ENCODE results near the gene HTR4. TPM values are rescaled to one million over a fixed set of nuclear protein-coding genes. Genes with fewer than 3 reads are reported as not detected.

The HTR4 gene
- polyA plus RNA-seq, 1 of the 3 experiments (the other 2 are of a cell fraction), result not detected

DNA sequence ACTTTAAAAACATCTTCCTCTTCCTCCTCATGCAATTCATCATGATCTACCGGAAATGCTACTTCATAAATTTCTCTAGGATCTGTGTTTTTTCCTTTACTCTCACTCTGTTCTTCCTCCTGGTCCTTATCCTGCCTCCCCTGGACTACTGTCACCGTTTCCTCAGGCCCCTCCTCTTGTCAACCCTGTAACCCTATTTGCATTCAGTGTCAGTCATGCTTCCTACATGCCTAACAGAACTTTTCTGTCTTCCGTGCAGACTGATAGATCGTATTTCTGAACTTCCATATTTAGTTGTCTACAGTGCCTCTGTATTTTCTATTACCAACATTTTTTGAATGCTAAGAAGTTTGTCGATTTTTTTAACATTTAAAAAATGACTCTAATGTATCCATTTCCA lies 27.3 kb downstream of the HTR4 start:
- no peaks in the 10 kb centered on the region for H3K9me2 ChIP-seq
- POLR2A ChIA-PET, result no interaction called here
- H4K20me1 ChIP-seq (ENCODE audit: insufficient read depth), result no peaks in the 10 kb centered on the region
- H3K4me1 ChIP-seq (ENCODE audit: control insufficient read depth in 1 of 2, insufficient read depth in 2 of 2, low read depth in 1 of 2, low read length in 1 of 2), result no peaks in the 10 kb centered on the region
- TF ChIP-seq RAD21 (IDR thresholded peaks at IDR 0.05; ENCODE audit: low read length), result no peak
- no peak for TF ChIP-seq FOXM1 (IDR thresholded peaks at IDR 0.05; ENCODE audit: low read depth)
- TF ChIP-seq, protein P1, sequence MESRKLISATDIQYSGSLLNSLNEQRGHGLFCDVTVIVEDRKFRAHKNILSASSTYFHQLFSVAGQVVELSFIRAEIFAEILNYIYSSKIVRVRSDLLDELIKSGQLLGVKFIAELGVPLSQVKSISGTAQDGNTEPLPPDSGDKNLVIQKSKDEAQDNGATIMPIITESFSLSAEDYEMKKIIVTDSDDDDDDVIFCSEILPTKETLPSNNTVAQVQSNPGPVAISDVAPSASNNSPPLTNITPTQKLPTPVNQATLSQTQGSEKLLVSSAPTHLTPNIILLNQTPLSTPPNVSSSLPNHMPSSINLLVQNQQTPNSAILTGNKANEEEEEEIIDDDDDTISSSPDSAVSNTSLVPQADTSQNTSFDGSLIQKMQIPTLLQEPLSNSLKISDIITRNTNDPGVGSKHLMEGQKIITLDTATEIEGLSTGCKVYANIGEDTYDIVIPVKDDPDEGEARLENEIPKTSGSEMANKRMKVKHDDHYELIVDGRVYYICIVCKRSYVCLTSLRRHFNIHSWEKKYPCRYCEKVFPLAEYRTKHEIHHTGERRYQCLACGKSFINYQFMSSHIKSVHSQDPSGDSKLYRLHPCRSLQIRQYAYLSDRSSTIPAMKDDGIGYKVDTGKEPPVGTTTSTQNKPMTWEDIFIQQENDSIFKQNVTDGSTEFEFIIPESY (IDR thresholded peaks at IDR 0.05; ENCODE audit: borderline replicate concordance, low read depth), result no peak
- no peak for TF ChIP-seq ELF1 (IDR thresholded peaks at IDR 0.05)
- no peak for TF ChIP-seq FOXJ3 (CRISPR knock-in tag; IDR thresholded peaks at IDR 0.05)
- TF ChIP-seq, protein P2, sequence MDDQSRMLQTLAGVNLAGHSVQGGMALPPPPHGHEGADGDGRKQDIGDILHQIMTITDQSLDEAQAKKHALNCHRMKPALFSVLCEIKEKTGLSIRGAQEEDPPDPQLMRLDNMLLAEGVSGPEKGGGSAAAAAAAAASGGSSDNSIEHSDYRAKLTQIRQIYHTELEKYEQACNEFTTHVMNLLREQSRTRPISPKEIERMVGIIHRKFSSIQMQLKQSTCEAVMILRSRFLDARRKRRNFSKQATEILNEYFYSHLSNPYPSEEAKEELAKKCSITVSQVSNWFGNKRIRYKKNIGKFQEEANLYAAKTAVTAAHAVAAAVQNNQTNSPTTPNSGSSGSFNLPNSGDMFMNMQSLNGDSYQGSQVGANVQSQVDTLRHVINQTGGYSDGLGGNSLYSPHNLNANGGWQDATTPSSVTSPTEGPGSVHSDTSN (IDR thresholded peaks at IDR 0.05), result no peak
- no peak for TF ChIP-seq NRF1 (IDR thresholded peaks at IDR 0.05; ENCODE audit: low read depth, low read length)
- TF ChIP-seq GATA2 (CRISPR knock-in tag; IDR thresholded peaks at IDR 0.05), result no peak
- TF ChIP-seq MXI1 (IDR thresholded peaks at IDR 0.05; ENCODE audit: low read depth, low read length), result no peak
- TF ChIP-seq EP300 (IDR thresholded peaks at IDR 0.05; ENCODE audit: borderline replicate concordance in 1 of 2, low read depth in 1 of 2, low read length in 1 of 2), result no peak
- no peak for TF ChIP-seq SMC3 (IDR thresholded peaks at IDR 0.05; ENCODE audit: low read depth, low read length)
- TF ChIP-seq, protein P3, sequence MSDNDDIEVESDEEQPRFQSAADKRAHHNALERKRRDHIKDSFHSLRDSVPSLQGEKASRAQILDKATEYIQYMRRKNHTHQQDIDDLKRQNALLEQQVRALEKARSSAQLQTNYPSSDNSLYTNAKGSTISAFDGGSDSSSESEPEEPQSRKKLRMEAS (IDR thresholded peaks at IDR 0.05; ENCODE audit: low read depth), result no peak
- no peaks in the 10 kb centered on the region for H3K9me3 ChIP-seq
- no peak overlapping the region for H2AFZ ChIP-seq (ENCODE audit: low read depth)
- no peaks in the 10 kb centered on the region for H3K36me3 ChIP-seq (replicated peaks in 1 of 2; ENCODE audit: control insufficient read depth in 1 of 2, insufficient read depth in 2 of 2, low read length in 1 of 2)
- no peak overlapping the region for H3K4me3 ChIP-seq (ENCODE audit: low read depth in 2 of 2, low read length in 1 of 2)
- no peaks in the 10 kb centered on the region for H3K27me3 ChIP-seq (ENCODE audit: insufficient read depth)
- no peaks in the 10 kb centered on the region for H3K79me2 ChIP-seq (ENCODE audit: insufficient read depth)
- 40% methylated on average over 5 of the region's 5 CpGs for WGBS (ENCODE audit: low lambda C conversion rate)
- H3F3A ChIP-seq (replicated peaks; ENCODE audit: insufficient read depth), result no peaks in the 10 kb centered on the region
- DNase-seq, result no peak
- H3K27ac ChIP-seq (ENCODE audit: low read depth in 2 of 2, low read length in 1 of 2), result no peak overlapping the region
- H3K9ac ChIP-seq, result no peak overlapping the region
- no peak overlapping the region for H3K4me2 ChIP-seq
- CTCF ChIA-PET, result interaction anchor here (0.9 kb wide), 1 partner anchor 792 kb away, joined by 3 read pairs; no protein-coding TSS in a partner anchor

DNA sequence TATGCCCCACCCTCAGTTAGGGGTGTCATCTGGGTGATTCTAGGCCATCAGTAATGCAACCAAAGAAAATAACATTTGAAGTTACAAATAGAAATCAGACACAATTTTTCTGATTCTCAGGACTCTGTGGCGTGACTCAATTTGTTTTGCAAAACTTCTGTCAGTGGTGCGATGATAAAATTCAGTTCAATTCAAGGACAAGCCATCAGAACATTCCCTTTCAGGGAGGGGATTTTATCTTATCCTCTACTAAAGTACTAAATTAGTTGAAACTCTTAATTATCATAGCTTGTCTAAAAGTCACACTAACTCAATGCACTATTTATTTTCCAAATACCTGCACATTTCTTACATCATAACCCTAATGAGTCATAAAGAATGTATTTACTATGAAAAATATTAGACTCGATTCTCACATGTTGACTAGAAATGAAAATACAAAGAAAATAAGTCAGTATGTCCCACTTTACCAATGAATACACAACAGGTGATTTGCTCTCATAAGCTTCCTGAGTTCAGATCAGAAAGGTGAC lies 28.2 kb downstream of the HTR4 start:
- Histone ChIP-seq H3F3A (replicated peaks; ENCODE audit: insufficient read depth) (no peaks in the 10 kb centered on the region), H4K20me1 (ENCODE audit: insufficient read depth) (no peaks in the 10 kb centered on the region), H3K4me1 (ENCODE audit: control insufficient read depth in 1 of 2, insufficient read depth in 2 of 2, low read depth in 1 of 2, low read length in 1 of 2) (no peaks in the 10 kb centered on the region), H2AFZ (ENCODE audit: low read depth) (no peak overlapping the region), H3K9ac (no peak overlapping the region), H3K4me3 (ENCODE audit: low read depth in 2 of 2, low read length in 1 of 2) (no peak overlapping the region), H3K27me3 (ENCODE audit: insufficient read depth) (no peaks in the 10 kb centered on the region), H3K9me2 (no peaks in the 10 kb centered on the region), H3K79me2 (ENCODE audit: insufficient read depth) (no peaks in the 10 kb centered on the region), H3K9me3 (no peaks in the 10 kb centered on the region), H3K27ac (ENCODE audit: low read depth in 2 of 2, low read length in 1 of 2) (no peak overlapping the region), H3K36me3 (replicated peaks in 1 of 2; ENCODE audit: control insufficient read depth in 1 of 2, insufficient read depth in 2 of 2, low read length in 1 of 2) (no peaks in the 10 kb centered on the region), H3K4me2 (no peak overlapping the region)
- POLR2A ChIA-PET, result no interaction called here
- WGBS (ENCODE audit: low lambda C conversion rate), result 46% methylated on average over 3 of the region's 3 CpGs
- CTCF ChIA-PET, result interaction anchor here (0.9 kb wide), 1 partner anchor 791 kb away, joined by 3 read pairs; no protein-coding TSS in a partner anchor
- DNase-seq, result no peak
- no peak for TF ChIP-seq MEF2A (IDR thresholded peaks at IDR 0.05; ENCODE audit: borderline replicate concordance, low read depth)
- no peak for TF ChIP-seq GATA2 (CRISPR knock-in tag; IDR thresholded peaks at IDR 0.05)
- TF ChIP-seq, protein P4, sequence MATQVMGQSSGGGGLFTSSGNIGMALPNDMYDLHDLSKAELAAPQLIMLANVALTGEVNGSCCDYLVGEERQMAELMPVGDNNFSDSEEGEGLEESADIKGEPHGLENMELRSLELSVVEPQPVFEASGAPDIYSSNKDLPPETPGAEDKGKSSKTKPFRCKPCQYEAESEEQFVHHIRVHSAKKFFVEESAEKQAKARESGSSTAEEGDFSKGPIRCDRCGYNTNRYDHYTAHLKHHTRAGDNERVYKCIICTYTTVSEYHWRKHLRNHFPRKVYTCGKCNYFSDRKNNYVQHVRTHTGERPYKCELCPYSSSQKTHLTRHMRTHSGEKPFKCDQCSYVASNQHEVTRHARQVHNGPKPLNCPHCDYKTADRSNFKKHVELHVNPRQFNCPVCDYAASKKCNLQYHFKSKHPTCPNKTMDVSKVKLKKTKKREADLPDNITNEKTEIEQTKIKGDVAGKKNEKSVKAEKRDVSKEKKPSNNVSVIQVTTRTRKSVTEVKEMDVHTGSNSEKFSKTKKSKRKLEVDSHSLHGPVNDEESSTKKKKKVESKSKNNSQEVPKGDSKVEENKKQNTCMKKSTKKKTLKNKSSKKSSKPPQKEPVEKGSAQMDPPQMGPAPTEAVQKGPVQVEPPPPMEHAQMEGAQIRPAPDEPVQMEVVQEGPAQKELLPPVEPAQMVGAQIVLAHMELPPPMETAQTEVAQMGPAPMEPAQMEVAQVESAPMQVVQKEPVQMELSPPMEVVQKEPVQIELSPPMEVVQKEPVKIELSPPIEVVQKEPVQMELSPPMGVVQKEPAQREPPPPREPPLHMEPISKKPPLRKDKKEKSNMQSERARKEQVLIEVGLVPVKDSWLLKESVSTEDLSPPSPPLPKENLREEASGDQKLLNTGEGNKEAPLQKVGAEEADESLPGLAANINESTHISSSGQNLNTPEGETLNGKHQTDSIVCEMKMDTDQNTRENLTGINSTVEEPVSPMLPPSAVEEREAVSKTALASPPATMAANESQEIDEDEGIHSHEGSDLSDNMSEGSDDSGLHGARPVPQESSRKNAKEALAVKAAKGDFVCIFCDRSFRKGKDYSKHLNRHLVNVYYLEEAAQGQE (IDR thresholded peaks at IDR 0.05; ENCODE audit: low read depth, low read length), result no peak
- no peak for TF ChIP-seq FOXM1 (IDR thresholded peaks at IDR 0.05; ENCODE audit: low read depth)
- TF ChIP-seq, protein P2 (IDR thresholded peaks at IDR 0.05), result no peak
- no peak for TF ChIP-seq POLR2AphosphoS5 (IDR thresholded peaks at IDR 0.05; ENCODE audit: low read depth, low read length)
- TF ChIP-seq, protein P1 (IDR thresholded peaks at IDR 0.05; ENCODE audit: borderline replicate concordance, low read depth), result no peak
- TF ChIP-seq, protein P3 (IDR thresholded peaks at IDR 0.05; ENCODE audit: low read depth), result no peak
- TF ChIP-seq ELF1 (IDR thresholded peaks at IDR 0.05), result no peak
- TF ChIP-seq MXI1 (IDR thresholded peaks at IDR 0.05; ENCODE audit: low read depth, low read length), result no peak

All from SK-N-SH (cell line).